ENCODE data around the gene SCN4B. TPM values are rescaled to one million over a fixed set of nuclear protein-coding genes. Genes with fewer than 3 reads are reported as not detected.

The SCN4B gene
- total and polyA plus RNA-seq, 2 of the 4 experiments (the other 2 are of a cell fraction), result 0.18 to 0.44 TPM

DNA sequence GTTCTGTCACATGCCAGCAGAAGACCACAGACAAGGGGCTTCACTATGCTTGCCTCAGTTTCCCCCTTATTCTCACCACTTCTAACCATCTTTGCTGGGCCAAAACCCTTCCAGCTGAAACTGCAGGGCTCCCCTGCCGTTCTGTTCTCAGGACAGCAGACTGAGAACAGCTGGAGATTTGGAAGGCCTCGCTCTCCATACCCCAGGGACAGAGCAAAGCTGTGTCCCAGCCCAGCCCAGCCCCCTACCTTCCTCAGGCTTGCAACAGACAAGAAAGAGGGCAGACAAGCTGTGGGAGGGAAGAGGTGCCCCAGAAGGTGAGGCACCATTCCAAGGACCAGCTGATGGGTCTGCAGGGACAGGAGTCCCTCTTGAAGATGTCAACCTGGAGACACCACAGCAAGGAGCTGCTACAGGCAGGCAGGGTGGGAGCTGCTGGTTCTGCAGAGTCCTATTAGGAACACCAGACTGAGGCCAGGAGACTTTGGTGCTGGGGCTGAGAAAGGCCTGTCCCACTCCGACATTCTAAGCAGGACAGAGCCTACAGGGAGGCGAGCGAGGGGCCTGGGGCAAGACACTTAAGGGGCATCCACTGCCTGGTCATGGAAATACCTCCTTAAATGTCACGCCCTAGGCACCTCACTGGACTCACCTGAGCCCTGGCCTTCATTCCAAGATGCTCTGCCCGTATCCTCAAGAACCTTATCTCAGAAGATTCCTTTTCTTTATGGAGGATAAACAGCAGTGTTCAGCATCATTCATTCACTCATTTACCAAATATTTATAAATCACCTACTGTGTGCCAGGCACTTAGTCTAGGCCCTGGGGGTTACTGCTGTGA, 16.9 kb upstream of the SCN4B start:
- in situ Hi-C loops (cut with MboI; ENCODE audit: low sequenced_read_pairs), result no loop called here
- POLR2A ChIA-PET (ENCODE audit: unreplicated experiment), result no interaction called here
- no TSS peak for BruUV-seq (replicated peaks)
- TF ChIP-seq BHLHE40 (IDR thresholded peaks at IDR 0.05; ENCODE audit: low read depth, low read length) (no peak), CEBPB (IDR thresholded peaks at IDR 0.05; ENCODE audit: low read depth, low read length) (no peak), MAFK (IDR thresholded peaks at IDR 0.05; ENCODE audit: low read depth, low read length) (no peak), NFE2L2 (IDR thresholded peaks at IDR 0.05; ENCODE audit: low read depth, low read length) (no peak), RCOR1 (IDR thresholded peaks at IDR 0.05; ENCODE audit: insufficient replicate concordance, low read length) (no peak), RAD21 (IDR thresholded peaks at IDR 0.05; ENCODE audit: low read length) (no peak), SMC3 (IDR thresholded peaks at IDR 0.05; ENCODE audit: low read depth, low read length) (no peak), RFX5 (IDR thresholded peaks at IDR 0.05; ENCODE audit: low read depth, low read length) (no peak), MAZ (IDR thresholded peaks at IDR 0.05; ENCODE audit: borderline replicate concordance, low read depth, low read length) (no peak), CHD1 (IDR thresholded peaks at IDR 0.05; ENCODE audit: low read depth, low read length) (no peak), MXI1 (IDR thresholded peaks at IDR 0.05; ENCODE audit: borderline replicate concordance, low read depth, low read length) (no peak), FOS (IDR thresholded peaks at IDR 0.05; ENCODE audit: low read depth, low read length) (no peak), POLR2A (IDR thresholded peaks at IDR 0.05; ENCODE audit: low read depth, low read length) (no peak)
- TF ChIP-seq, protein P1, sequence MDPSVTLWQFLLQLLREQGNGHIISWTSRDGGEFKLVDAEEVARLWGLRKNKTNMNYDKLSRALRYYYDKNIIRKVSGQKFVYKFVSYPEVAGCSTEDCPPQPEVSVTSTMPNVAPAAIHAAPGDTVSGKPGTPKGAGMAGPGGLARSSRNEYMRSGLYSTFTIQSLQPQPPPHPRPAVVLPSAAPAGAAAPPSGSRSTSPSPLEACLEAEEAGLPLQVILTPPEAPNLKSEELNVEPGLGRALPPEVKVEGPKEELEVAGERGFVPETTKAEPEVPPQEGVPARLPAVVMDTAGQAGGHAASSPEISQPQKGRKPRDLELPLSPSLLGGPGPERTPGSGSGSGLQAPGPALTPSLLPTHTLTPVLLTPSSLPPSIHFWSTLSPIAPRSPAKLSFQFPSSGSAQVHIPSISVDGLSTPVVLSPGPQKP (IDR thresholded peaks at IDR 0.05; ENCODE audit: borderline replicate concordance, low read depth, low read length), result no peak
- TF ChIP-seq, protein P2, sequence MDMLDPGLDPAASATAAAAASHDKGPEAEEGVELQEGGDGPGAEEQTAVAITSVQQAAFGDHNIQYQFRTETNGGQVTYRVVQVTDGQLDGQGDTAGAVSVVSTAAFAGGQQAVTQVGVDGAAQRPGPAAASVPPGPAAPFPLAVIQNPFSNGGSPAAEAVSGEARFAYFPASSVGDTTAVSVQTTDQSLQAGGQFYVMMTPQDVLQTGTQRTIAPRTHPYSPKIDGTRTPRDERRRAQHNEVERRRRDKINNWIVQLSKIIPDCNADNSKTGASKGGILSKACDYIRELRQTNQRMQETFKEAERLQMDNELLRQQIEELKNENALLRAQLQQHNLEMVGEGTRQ (IDR thresholded peaks at IDR 0.05; ENCODE audit: low read depth, low read length), result no peak

More for the DNA sequence above, 16.9 kb upstream of the SCN4B start:
- no peak overlapping the region for H3K4me3 ChIP-seq (ENCODE audit: insufficient read depth, low read depth, low read length)
- no peak overlapping the region for H2AK9ac ChIP-seq (replicated peaks; ENCODE audit: low read depth, low read length, poor library complexity)
- H3K4ac ChIP-seq (ENCODE audit: low read depth, low read length), result no peak overlapping the region
- H3K79me1 ChIP-seq (ENCODE audit: low read depth in 1 of 2, low read length in 2 of 2), result no peaks in the 10 kb centered on the region
- H2AFZ ChIP-seq (replicated peaks; ENCODE audit: low read length, poor library complexity), result no peak overlapping the region
- no peak overlapping the region for H2BK20ac ChIP-seq (ENCODE audit: low read depth, low read length)
- H2BK5ac ChIP-seq (ENCODE audit: low read depth, low read length, poor library complexity, severe bottlenecking), result no peak overlapping the region
- H3K14ac ChIP-seq (replicated peaks; ENCODE audit: low read depth, low read length), result no peak overlapping the region
- no peak overlapping the region for H4K8ac ChIP-seq (ENCODE audit: low read depth in 2 of 2, low read length in 2 of 2)
- CTCF ChIA-PET, result no interaction called here
- no peak overlapping the region for H3K18ac ChIP-seq (ENCODE audit: low read depth, low read length)
- DNase-seq (no peak), ATAC-seq (ENCODE audit: low read depth) (no peak)
- intact Hi-C loops (cut with micrococcal nuclease) (no loop called here), dilution Hi-C loops (cut with HindIII; ENCODE audit: low sequenced_read_pairs, unreplicated experiment) (no loop called here)
- no peak overlapping the region for H3K9ac ChIP-seq (ENCODE audit: low read depth, low read length)
- WGBS, 2 experiments (ENCODE audit: extremely low coverage in 2 of 2, insufficient read length in 1 of 2), result 95% methylated on average over 3 of the region's 7 CpGs; no CpG with 5 or more reads in 1 of the 2 experiments
- H3K27me3 ChIP-seq (ENCODE audit: control insufficient read depth, insufficient read depth, low read length), result peaks cover 20% of the 10 kb centered on the region
- H4K91ac ChIP-seq (ENCODE audit: insufficient read depth, low read depth, low read length), result no peak overlapping the region
- H4K20me1 ChIP-seq (ENCODE audit: insufficient read depth, low read length), result no peaks in the 10 kb centered on the region
- H2BK15ac ChIP-seq (ENCODE audit: low read depth, low read length), result no peak overlapping the region
- peaks cover 1% of the 10 kb centered on the region; the same call in 1 of the 2 replicates for H3K4me1 ChIP-seq (ENCODE audit: control insufficient read depth, insufficient read depth, low read length)
- no peaks in the 10 kb centered on the region for H3K36me3 ChIP-seq (ENCODE audit: control insufficient read depth, insufficient read depth, low read length)
- no peak overlapping the region for H3K27ac ChIP-seq (ENCODE audit: insufficient read depth, low read length)
- H4K5ac ChIP-seq (ENCODE audit: low read depth, low read length), result no peak overlapping the region
- no peak overlapping the region for H2AK5ac ChIP-seq (ENCODE audit: low read depth, low read length)
- no peak overlapping the region for H3K4me2 ChIP-seq (ENCODE audit: low read depth, low read length)
- no peaks in the 10 kb centered on the region for H3K9me3 ChIP-seq (ENCODE audit: control insufficient read depth, insufficient read depth, low read length)
- no peak overlapping the region for H3K56ac ChIP-seq (ENCODE audit: extremely low read depth, insufficient read depth, low read length)
- H3K23ac ChIP-seq (ENCODE audit: low read depth, low read length), result no peak overlapping the region
- no peaks in the 10 kb centered on the region for H3K9me1 ChIP-seq (ENCODE audit: insufficient read depth, low read length)
- no peak overlapping the region for H2BK120ac ChIP-seq (ENCODE audit: low read depth, low read length)
